Sigmoid colon (tissue), 4 donors: ENCODE results near the gene IVNS1ABP.

Experiments used
- CTCF ChIP-seq, 4 experiments: fragments of 450-650 bp in 3 of 4; fragments of 200-600 bp in 1 of 4; IDR thresholded peaks; one replicate each; pipeline ENCODE4 v1.5.1; 2016 to 2019; ENCODE audit warnings: antibody characterized with exemption in 4 of 4, mild to moderate bottlenecking in 3 of 4, moderate library complexity in 2 of 4
- POLR2AphosphoS5 ChIP-seq, 4 donors: sonication (generic); formaldehyde crosslinking; IDR thresholded peaks; one replicate each; pipeline ENCODE4 v1.6.1; 2017; ENCODE audit warnings: antibody characterized with exemption in 4 of 4

GRCh38 chr1:185260611-185261010 is 56.4 kb downstream of the IVNS1ABP start:
- TF ChIP-seq CTCF (IDR thresholded peaks at IDR 0.05) (no peak), POLR2AphosphoS5 (IDR thresholded peaks at IDR 0.05) (no peak)
